ENCODE data around the gene FAM222A.

Gene FAM222A

GRCh38 chr12:109804820-109805761 lies 91.5 kb downstream of the FAM222A start:
- no peaks in the 10 kb centered on the region for H4K20me1 ChIP-seq (ENCODE audit: control insufficient read depth, insufficient read depth, low read depth, low read length)
- no peaks in the 10 kb centered on the region for H3K36me3 ChIP-seq (ENCODE audit: control insufficient read depth, low read length)
- no peak overlapping the region for H3K4me2 ChIP-seq (ENCODE audit: low read length)
- no peaks in the 10 kb centered on the region for H3K9me2 ChIP-seq (replicated peaks; ENCODE audit: control insufficient read depth, low read length)
- no peak for TF ChIP-seq EZH2phosphoT487 (IDR thresholded peaks at IDR 0.05; ENCODE audit: borderline replicate concordance, low read length)
- TF ChIP-seq, protein P1, sequence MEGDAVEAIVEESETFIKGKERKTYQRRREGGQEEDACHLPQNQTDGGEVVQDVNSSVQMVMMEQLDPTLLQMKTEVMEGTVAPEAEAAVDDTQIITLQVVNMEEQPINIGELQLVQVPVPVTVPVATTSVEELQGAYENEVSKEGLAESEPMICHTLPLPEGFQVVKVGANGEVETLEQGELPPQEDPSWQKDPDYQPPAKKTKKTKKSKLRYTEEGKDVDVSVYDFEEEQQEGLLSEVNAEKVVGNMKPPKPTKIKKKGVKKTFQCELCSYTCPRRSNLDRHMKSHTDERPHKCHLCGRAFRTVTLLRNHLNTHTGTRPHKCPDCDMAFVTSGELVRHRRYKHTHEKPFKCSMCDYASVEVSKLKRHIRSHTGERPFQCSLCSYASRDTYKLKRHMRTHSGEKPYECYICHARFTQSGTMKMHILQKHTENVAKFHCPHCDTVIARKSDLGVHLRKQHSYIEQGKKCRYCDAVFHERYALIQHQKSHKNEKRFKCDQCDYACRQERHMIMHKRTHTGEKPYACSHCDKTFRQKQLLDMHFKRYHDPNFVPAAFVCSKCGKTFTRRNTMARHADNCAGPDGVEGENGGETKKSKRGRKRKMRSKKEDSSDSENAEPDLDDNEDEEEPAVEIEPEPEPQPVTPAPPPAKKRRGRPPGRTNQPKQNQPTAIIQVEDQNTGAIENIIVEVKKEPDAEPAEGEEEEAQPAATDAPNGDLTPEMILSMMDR (IDR thresholded peaks at IDR 0.05; ENCODE audit: low read depth, low read length, poor library complexity, severe bottlenecking) = peak; percentile 97
- no peak overlapping the region for H3K27ac ChIP-seq (ENCODE audit: low read depth, low read length)
- no peaks in the 10 kb centered on the region for H3K79me2 ChIP-seq (ENCODE audit: control insufficient read depth, low read length)
- no peaks in the 10 kb centered on the region for H3F3A ChIP-seq (ENCODE audit: control insufficient read depth, insufficient read depth)
- H3K4me3 ChIP-seq (ENCODE audit: low read length) = no peak overlapping the region
- no peaks in the 10 kb centered on the region for H3K9me3 ChIP-seq (ENCODE audit: control insufficient read depth, insufficient read depth, low read length)
- no peaks in the 10 kb centered on the region for H3K4me1 ChIP-seq (ENCODE audit: control insufficient read depth, low read length)
- no peaks in the 10 kb centered on the region for H3K27me3 ChIP-seq (ENCODE audit: control insufficient read depth, low read length)

DNA sequence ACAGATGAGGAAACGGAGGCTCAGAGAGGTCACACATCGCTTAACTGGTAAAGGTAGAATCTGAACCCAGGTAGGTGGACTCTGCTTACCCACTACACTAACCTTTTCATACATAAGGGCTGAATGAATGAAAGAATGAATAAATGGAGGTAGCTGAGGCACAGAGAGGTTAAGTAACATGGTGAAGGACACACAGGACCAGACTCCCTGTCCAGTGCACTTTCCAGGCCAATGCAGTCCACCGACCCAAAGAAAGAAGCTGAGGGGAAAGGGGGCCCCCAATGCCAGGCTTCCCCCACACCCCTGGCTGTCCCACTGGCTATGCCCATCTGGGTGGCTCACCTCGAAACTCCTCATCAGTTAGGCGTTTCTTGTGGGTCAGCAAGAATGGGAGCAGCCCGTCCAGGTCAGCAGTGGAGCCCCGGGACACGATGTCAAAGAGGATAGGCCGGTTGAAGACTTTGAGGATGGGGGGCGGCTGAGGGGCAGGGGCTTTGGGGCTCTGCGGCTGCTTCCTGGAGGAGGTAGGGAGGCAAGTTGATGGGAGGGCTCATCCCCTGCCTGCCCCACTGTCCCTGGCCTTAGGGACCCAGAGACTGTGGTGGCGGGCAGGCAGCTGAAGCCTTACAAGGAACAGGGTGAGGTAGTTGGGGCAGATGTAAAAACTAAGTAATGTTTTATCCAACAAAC lies 94.5 kb downstream of the FAM222A start:
- Histone ChIP-seq H3K36me3 (ENCODE audit: control insufficient read depth, low read length) (no peaks in the 10 kb centered on the region), H3K4me3 (ENCODE audit: low read length) (no peak overlapping the region), H4K20me1 (ENCODE audit: control insufficient read depth, insufficient read depth, low read depth, low read length) (no peaks in the 10 kb centered on the region), H3F3A (ENCODE audit: control insufficient read depth, insufficient read depth) (no peaks in the 10 kb centered on the region), H3K4me2 (ENCODE audit: low read length) (no peak overlapping the region), H3K9me2 (replicated peaks; ENCODE audit: control insufficient read depth, low read length) (no peaks in the 10 kb centered on the region), H3K79me2 (ENCODE audit: control insufficient read depth, low read length) (no peaks in the 10 kb centered on the region), H3K27ac (ENCODE audit: low read depth, low read length) (no peak overlapping the region), H3K9me3 (ENCODE audit: control insufficient read depth, insufficient read depth, low read length) (no peaks in the 10 kb centered on the region), H3K27me3 (ENCODE audit: control insufficient read depth, low read length) (0 out of 2 replicates have a peak, but pooled peaks cover 3% of the 10 kb centered on the region), H3K4me1 (ENCODE audit: control insufficient read depth, low read length) (no peaks in the 10 kb centered on the region)
- no peak for TF ChIP-seq EZH2phosphoT487 (IDR thresholded peaks at IDR 0.05; ENCODE audit: borderline replicate concordance, low read length)
- TF ChIP-seq, protein P1 (IDR thresholded peaks at IDR 0.05; ENCODE audit: low read depth, low read length, poor library complexity, severe bottlenecking) = no peak

- H3K4me2 ChIP-seq (ENCODE audit: low read length) = no peak overlapping the region
- TF ChIP-seq EZH2phosphoT487 (IDR thresholded peaks at IDR 0.05; ENCODE audit: borderline replicate concordance, low read length) = no peak
- TF ChIP-seq, protein P1 (IDR thresholded peaks at IDR 0.05; ENCODE audit: low read depth, low read length, poor library complexity, severe bottlenecking) = no peak
- H3K9me3 ChIP-seq (ENCODE audit: control insufficient read depth, insufficient read depth, low read length) = no peaks in the 10 kb centered on the region
- H3K9me2 ChIP-seq (replicated peaks; ENCODE audit: control insufficient read depth, low read length) = no peaks in the 10 kb centered on the region
- no peaks in the 10 kb centered on the region for H3F3A ChIP-seq (ENCODE audit: control insufficient read depth, insufficient read depth)
- no peaks in the 10 kb centered on the region for H4K20me1 ChIP-seq (ENCODE audit: control insufficient read depth, insufficient read depth, low read depth, low read length)
- 0 out of 2 replicates have a peak, but pooled peaks cover 3% of the 10 kb centered on the region for H3K27me3 ChIP-seq (ENCODE audit: control insufficient read depth, low read length)
- H3K4me3 ChIP-seq (ENCODE audit: low read length) = no peak overlapping the region
- H3K4me1 ChIP-seq (ENCODE audit: control insufficient read depth, low read length) = no peaks in the 10 kb centered on the region
- no peaks in the 10 kb centered on the region for H3K36me3 ChIP-seq (ENCODE audit: control insufficient read depth, low read length)
- no peak overlapping the region for H3K27ac ChIP-seq (ENCODE audit: low read depth, low read length)
- H3K79me2 ChIP-seq (ENCODE audit: control insufficient read depth, low read length) = no peaks in the 10 kb centered on the region
Measured at GRCh38 chr12:109808876-109809646, 95.4 kb downstream of the FAM222A start.
